NCI-H748 treated with DMSO at 0.1 percent for 48 hours (cell line): ENCODE results near the gene VWF.
A peak's percentile ranks its signal among the peaks of the same experiment; 100 is the strongest.

Experiments
- DNase-seq: peaks from one replicate; lab custom pipeline; 2025; lab: John Stamatoyannopoulos, UW

Gene VWF

GRCh38 chr12:5947006-5947405 lies 177.5 kb downstream of the VWF start:
- no peak for DNase-seq

- DNase-seq = no peak
Observed at GRCh38 chr12:5946388-5946787, 178.1 kb downstream of the VWF start.

- peak; percentile 8 for DNase-seq
Observed at GRCh38 chr12:5945071-5946008, 179.1 kb downstream of the VWF start, which contains the start of gene ANO2. Gene ANO2 (minus strand): TSS chr12:5945259. CDS start chr12:5945217, 42 bp downstream.

GRCh38 chr12:5944688-5945070 lies 179.8 kb downstream of the VWF start:
- no peak for DNase-seq

DNA sequence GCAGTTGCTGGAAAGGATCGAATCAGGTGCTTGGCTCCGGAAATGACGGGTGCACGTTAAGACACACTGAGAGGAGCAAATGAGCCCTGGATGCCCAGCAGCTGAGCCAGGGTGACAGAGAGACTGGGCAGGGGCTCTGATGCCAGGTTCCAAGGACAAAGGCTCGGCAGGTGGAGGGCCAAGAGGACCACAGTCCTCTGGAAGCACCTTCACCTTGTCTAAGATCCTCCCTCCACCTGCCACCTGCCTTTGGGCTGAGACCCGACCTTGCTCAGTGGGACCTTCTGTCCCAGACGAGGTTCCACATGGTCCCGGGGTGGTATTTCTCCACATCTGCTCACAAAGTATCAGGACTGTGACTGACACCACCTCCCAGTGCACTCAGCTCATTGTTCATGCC lies 180.4 kb downstream of the VWF start:
- DNase-seq = no peak

GRCh38 chr12:5941907-5942306 lies 182.6 kb downstream of the VWF start:
- no peak for DNase-seq

DNA sequence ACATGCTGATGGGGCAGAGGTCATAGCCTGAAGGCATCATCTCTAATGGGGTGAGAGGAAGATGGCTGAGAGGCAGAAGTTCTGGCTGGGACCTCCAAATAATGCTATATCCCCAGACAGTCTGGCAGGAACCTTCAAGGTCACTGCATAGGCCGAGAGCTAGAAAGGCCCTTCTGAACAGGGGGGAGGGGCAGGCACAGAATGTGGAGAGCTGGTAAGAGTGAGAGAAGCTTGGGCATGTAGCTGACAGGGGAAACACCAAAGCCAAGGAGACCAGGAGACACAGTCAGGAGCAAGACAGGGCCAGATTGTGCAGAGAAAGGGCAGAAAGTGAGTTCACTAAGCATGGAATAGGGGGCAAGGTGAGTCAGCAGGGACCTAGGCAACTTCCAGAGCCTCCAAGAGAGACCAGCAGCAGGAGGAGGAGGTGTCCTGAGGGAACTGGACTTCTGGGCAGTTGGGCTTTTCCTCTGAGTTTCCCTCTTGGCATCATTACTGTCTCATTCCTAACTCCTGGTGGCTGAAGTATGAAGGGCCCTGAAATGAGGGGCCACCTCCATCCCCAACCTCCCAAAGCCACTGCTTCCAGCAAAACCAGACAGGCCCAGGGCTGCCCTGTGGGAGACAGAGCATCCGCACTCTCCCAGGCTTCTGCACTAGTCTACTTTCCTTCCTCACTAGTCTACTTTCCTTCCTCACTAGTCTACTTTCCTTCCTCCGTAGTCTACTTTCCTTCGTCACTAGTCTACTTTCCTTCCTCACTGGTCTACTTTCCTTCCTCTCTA lies 196.5 kb downstream of the VWF start:
- no peak for DNase-seq

DNA sequence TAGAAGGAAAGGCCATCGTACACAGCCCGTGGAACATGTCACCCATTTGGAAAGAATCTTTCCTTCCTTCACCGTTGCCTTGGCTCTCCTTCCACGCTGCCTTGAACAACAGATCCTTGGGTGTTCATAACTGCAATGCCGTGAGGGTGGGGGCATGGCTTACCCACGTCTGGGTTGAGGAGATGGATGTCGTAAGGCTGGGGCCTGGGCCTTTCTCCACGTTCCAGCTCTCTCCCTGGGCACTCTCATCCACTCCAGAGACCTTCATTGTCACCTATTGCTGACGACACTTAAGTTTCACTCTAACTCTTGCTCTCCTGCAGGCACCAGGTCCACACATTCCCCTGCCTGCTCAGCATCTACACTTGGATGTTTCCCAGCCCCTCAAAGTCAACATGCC lies 198.8 kb downstream of the VWF start:
- DNase-seq = no peak

DNA sequence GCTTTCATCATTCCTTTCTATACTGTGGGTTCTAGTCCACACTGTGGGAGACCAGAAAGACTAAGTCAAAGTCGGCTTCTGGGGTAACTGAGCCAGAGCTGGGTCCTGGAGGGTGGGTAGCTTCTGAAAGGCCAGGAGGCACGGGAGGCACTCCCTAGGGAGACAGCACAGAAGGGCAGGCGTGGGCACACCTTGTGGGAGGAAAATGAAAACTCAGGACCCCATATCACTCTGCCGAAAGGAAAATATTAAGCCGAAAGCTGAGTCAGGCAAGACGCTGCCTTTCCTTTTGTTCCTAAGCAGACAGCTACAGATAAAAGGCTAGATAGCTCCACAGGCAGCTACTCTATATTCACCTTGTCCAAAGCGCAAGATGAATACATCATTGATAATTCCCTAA lies 200.1 kb downstream of the VWF start:
- no peak for DNase-seq

DNA sequence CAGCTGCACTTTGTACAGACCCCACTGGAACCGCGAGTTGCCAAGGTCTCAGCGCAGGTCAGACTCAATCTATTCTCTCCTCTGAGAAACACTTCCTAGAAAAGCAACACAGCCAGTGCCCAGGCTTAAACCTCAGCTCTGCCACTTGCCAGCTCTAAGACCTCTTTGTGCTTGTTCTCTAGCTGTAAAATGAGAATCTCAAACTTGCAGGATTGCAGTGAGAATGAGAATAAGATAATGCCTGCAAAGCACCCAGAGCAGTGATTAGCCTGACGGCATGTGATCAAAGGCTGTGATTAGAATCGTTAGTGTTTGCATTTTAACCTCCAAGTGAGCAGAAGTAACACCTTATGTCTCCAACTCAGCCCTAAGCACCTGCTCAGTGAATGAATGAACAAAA lies 200.7 kb downstream of the VWF start:
- no peak for DNase-seq

DNA sequence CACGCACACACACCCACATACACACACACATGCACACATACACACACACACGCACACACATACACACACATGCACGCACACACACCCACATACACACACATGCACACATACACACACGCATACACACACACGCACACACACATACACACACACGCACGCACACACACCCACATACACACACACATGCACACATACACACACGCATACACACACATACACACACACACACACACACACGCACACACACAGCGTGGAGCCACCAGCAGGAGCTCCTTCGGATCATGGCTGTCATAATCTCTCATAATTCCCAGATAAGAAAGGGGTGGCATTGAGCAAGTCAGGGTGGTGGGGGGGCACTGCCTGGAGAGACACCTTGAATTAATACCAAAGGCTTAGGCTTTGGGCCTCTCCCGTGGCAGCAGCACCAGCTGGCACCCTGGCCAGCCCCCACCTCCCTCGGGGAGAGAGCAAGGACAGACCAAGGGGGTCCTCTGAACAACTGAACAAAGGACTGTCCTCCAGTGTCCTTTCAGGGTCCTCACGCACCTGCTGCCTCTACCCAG lies 201.3 kb downstream of the VWF start:
- DNase-seq = no peak

DNA sequence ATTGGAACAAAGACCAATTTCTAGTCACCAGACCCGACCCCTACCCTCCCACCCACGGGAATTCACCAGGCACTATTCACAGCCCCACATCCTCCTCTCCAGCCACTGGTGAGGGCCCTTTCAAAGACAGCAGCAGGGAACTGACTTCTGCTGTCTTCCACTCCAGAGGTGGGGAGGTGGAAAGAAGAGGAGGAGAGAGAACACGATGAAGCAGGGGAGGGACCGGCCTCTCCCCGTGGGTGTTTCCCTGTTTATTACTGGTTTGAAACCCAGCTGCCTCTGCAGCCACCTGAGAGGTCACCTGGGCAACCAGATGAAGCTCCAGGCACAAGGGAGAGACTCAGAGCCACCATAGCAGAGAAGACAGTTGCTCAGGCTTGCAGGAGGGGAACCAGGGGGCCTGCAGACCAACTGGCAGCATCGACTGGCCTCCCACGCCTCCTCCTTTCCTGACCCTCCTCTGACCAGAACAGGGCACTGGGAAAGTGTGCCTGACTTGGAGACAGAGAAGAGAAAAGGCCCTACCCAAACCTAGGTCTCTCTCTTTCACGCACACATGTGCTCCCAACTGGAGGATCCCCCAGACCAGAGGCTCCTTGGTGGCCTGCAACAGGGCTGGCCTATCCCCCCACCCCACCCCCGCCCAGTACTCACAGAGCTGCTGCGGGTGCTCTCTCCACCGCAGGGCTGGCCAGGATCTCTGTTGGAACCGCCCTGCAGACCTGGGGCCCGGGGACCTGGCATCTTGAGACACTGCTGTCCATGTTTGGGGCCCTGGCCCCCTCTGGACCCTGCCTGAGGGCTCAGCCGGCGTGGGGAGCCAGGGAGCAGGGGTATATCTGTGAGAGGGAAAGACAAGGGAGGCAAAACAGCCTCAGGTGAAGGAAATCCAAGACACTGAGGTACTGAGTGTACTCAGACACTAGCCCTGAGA lies 202.2 kb downstream of the VWF start:
- DNase-seq = no peak

GRCh38 chr12:5921027-5921909 lies 203.2 kb downstream of the VWF start:
- DNase-seq = no peak

DNA sequence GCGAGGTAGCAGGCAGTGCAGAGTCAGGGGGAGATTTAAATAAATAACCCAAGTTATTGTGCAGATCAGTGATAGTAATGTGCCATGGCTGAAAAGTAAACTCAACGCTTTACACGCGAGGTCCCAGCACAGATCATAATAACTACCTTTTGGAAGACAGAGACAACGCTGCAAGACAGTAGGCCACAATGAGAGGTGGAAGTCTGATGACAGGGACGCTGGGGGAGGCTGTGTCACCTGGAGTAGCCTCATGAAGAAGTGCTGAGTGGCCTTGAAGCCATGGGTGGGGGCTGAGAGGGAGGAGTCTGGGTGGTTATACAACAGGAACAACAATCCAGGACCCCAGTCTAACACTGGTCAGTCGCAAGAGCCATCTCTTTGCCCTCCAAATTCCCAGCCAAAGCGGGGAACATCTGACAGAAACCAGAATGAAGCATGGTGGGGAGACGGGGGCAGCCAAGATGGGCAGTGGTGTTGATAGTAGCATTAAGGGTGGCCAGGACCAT lies 207.6 kb downstream of the VWF start:
- no peak for DNase-seq

DNA sequence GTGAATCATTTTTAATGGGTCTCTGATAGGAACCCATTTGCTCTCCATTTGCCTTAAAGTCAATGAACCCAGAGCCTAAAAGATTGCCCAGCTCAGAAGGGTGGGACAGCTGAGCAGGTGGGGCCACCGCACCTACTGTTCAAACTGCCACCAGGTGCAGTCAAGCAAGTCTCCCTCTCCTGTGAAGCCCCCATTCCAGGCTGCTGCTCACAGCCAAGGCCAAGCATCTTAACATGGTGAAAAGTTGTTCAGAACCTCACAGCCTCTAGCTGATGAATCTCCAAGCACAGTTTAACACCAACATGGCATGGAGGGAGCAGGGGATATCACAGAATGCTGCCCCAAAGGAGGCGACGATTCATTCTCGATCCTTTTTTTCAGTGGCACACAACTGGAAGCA lies 209.0 kb downstream of the VWF start:
- DNase-seq = no peak

DNA sequence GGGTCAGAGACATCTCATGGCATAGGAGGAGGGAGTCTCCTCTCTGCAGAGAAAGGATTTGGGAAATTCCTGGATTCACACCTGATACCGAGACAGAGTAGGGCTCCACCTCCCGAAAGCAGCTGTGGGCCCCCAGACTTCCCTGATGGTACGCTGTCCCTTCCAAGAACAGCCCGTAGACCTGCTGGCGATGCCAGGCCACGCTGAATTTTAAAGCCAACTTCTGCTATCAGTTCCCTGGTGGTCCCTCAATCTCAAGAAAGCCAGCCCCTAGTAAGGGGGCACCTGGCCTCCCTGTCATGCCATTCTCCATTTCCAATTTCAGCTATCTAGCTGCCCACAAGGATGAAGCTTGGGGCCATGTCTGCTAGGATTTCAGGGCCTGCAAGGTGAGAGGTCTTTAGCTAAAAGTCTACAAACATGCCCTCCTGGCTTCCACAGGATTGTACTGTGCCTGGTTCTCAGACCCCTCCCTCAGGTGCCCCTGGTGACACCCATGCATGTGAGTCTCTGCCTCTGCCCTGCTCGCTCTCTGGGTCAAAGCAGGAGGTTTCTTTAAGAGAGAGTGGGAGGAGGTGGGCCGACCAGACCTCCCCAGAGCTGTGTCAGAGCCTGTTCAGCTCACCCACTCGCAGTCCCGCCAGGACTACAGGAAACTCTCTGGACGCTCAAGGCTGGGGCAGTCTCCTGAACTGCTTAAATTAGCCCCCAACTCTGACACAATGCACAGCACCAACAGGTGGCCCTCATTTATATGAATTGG lies 209.9 kb downstream of the VWF start:
- no peak for DNase-seq

DNA sequence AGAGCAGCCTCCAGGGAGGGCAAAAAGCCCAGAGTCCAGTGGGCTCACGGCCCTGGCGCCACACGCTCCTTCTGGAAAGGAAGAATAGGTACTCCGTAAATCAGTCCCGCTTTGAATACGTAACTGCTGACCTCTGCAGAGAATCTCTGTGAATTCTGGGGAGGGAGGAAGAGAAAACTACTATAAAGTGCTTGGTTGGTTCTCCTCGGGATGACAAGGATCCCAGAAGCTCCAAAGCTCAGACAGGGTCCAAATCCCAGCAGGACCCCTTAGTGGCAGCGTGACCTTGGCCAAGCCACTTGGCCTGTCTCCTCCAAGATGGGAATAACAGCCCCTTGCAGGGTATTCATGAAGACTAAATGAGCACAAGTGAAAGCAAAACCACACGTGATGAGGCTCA lies 211.1 kb downstream of the VWF start:
- no peak for DNase-seq

- DNase-seq = no peak
Observed at GRCh38 chr12:5912437-5913334, 211.8 kb downstream of the VWF start.

- DNase-seq = no peak
Observed at GRCh38 chr12:5912011-5912410, 212.5 kb downstream of the VWF start.
